Measurements from ENCODE around the gene GPR17.

GPR17 gene

DNA sequence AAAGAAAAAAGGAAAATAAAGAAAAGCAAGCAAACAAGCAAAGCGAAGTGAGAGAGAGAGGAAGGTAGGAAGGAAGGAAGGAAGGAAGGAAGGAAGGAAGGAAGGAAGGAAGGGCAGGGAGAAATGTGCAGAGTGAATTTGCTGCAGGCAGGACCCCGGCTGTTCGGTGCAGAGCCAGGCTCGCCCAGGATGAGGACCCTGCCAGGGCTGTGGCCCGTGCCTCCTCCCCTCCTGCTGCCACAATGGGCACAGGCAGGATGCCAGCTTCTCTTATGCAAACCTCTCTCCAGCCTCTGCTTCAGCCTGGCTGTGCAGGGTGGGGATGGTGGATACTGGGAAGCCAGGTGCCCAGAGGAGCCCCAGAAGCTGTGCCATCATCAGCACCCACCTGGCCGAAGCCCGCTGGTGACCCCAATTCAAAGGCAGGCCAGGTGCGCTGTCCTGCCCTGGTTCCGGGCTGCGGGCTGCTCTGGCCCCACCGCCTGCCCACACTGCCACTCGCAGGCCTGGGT is 3.2 kb downstream of the GPR17 start:
- no peaks in the 10 kb centered on the region for H3K36me3 ChIP-seq (ENCODE audit: low read length)
- no peaks in the 10 kb centered on the region for H3K9me2 ChIP-seq (replicated peaks; ENCODE audit: insufficient read depth, low read length)
- H4K20me1 ChIP-seq (ENCODE audit: low read depth, low read length): no peaks in the 10 kb centered on the region
- H3F3A ChIP-seq (ENCODE audit: insufficient read depth): no peaks in the 10 kb centered on the region
- H3K4me2 ChIP-seq (ENCODE audit: low read depth, low read length, poor library complexity, severe bottlenecking): no peak overlapping the region
- no peak overlapping the region for H3K9ac ChIP-seq (ENCODE audit: low read length)
- H3K9me3 ChIP-seq (ENCODE audit: insufficient read depth, low read length): no peaks in the 10 kb centered on the region
- H3K79me2 ChIP-seq (ENCODE audit: insufficient read depth, low read length): no peaks in the 10 kb centered on the region
- H3K4me3 ChIP-seq (ENCODE audit: insufficient read depth, low read length, poor library complexity, severe bottlenecking): no peak overlapping the region
- H3K27me3 ChIP-seq (ENCODE audit: low read length): no peaks in the 10 kb centered on the region
- H3K27ac ChIP-seq (ENCODE audit: low read depth, low read length): no peak overlapping the region
- TF ChIP-seq EZH2phosphoT487 (conservative IDR thresholded peaks at IDR 0.05; ENCODE audit: low read length): no peak
- TF ChIP-seq, protein P1, sequence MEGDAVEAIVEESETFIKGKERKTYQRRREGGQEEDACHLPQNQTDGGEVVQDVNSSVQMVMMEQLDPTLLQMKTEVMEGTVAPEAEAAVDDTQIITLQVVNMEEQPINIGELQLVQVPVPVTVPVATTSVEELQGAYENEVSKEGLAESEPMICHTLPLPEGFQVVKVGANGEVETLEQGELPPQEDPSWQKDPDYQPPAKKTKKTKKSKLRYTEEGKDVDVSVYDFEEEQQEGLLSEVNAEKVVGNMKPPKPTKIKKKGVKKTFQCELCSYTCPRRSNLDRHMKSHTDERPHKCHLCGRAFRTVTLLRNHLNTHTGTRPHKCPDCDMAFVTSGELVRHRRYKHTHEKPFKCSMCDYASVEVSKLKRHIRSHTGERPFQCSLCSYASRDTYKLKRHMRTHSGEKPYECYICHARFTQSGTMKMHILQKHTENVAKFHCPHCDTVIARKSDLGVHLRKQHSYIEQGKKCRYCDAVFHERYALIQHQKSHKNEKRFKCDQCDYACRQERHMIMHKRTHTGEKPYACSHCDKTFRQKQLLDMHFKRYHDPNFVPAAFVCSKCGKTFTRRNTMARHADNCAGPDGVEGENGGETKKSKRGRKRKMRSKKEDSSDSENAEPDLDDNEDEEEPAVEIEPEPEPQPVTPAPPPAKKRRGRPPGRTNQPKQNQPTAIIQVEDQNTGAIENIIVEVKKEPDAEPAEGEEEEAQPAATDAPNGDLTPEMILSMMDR (IDR thresholded peaks at IDR 0.05; ENCODE audit: insufficient read depth, low read length, poor library complexity, severe bottlenecking): no peak
- H2AFZ ChIP-seq (ENCODE audit: low read depth, low read length, severe bottlenecking): no peak overlapping the region

DNA sequence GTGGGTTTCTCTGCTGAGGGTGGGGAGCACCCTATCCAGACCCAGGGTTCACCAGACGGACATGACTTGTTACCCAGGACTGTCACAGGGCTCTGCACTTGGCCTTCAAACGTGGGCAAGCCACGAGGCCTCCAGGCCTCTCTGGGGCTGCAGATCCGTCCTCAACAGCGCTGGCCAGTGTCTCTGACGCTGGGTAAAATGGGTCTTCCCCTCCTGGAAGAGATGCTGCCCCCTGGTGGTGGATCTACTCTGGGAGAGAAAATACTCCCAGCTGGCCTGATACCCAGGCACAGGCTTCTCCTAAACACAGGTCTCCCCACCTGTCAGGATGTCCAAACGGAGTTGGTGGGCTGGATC is 3.7 kb downstream of the GPR17 start:
- Histone ChIP-seq H3K27ac (ENCODE audit: low read depth, low read length) (no peak overlapping the region), H3K27me3 (ENCODE audit: low read length) (no peaks in the 10 kb centered on the region), H3K9me2 (replicated peaks; ENCODE audit: insufficient read depth, low read length) (no peaks in the 10 kb centered on the region), H3K36me3 (ENCODE audit: low read length) (no peaks in the 10 kb centered on the region), H4K20me1 (ENCODE audit: low read depth, low read length) (no peaks in the 10 kb centered on the region), H3K9me3 (ENCODE audit: insufficient read depth, low read length) (no peaks in the 10 kb centered on the region), H3F3A (ENCODE audit: insufficient read depth) (no peaks in the 10 kb centered on the region), H3K9ac (ENCODE audit: low read length) (no peak overlapping the region), H3K4me3 (ENCODE audit: insufficient read depth, low read length, poor library complexity, severe bottlenecking) (no peak overlapping the region), H2AFZ (ENCODE audit: low read depth, low read length, severe bottlenecking) (no peak overlapping the region), H3K79me2 (ENCODE audit: insufficient read depth, low read length) (no peaks in the 10 kb centered on the region), H3K4me2 (ENCODE audit: low read depth, low read length, poor library complexity, severe bottlenecking) (no peak overlapping the region)
- TF ChIP-seq EZH2phosphoT487 (conservative IDR thresholded peaks at IDR 0.05; ENCODE audit: low read length): no peak
- TF ChIP-seq, protein P1 (IDR thresholded peaks at IDR 0.05; ENCODE audit: insufficient read depth, low read length, poor library complexity, severe bottlenecking): peak; percentile 66

DNA sequence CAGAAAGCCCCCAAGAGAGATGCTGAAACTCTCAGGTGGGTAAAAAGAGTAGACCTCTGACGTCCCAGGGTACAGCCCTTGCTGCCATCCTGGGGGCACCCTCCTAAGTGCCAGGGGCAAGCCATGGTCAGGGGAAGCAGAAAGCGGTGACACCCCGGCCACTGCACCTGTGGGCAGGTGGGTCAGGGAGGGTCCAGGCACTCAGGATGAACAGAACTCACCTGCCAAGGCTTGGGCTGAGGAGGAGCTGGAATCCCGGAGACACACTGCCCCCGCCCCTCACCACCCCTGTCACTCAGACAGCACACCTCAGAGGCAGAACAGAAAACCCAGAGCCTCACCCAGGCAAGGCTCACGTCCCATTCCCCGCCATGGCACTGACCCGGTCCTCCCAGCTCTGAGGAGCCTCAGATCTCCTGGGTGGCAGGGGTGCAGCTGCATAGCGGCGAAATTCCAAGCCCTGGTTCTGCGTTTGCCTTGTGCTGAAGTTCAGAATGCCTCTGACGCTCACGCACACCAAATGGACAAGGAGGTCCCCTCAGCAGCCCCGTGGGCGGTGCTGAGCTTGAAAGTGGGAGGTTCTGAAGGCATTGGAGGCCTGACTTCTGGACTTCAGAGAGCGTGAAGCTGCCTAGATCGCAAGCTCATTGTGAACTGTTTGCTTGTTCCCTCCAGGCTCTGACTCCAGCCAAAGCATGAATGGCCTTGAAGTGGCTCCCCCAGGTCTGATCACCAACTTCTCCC is 4.3 kb downstream of the GPR17 start:
- Histone ChIP-seq H3F3A (ENCODE audit: insufficient read depth) (no peaks in the 10 kb centered on the region), H3K4me3 (ENCODE audit: insufficient read depth, low read length, poor library complexity, severe bottlenecking) (no peak overlapping the region), H2AFZ (ENCODE audit: low read depth, low read length, severe bottlenecking) (no peak overlapping the region), H3K9ac (ENCODE audit: low read length) (no peak overlapping the region), H3K36me3 (ENCODE audit: low read length) (no peaks in the 10 kb centered on the region), H3K27me3 (ENCODE audit: low read length) (no peaks in the 10 kb centered on the region), H3K79me2 (ENCODE audit: insufficient read depth, low read length) (no peaks in the 10 kb centered on the region), H3K9me3 (ENCODE audit: insufficient read depth, low read length) (no peaks in the 10 kb centered on the region), H3K9me2 (replicated peaks; ENCODE audit: insufficient read depth, low read length) (no peaks in the 10 kb centered on the region), H4K20me1 (ENCODE audit: low read depth, low read length) (no peaks in the 10 kb centered on the region), H3K27ac (ENCODE audit: low read depth, low read length) (no peak overlapping the region), H3K4me2 (ENCODE audit: low read depth, low read length, poor library complexity, severe bottlenecking) (no peak overlapping the region)
- no peak for TF ChIP-seq EZH2phosphoT487 (conservative IDR thresholded peaks at IDR 0.05; ENCODE audit: low read length)
- TF ChIP-seq, protein P1 (IDR thresholded peaks at IDR 0.05; ENCODE audit: insufficient read depth, low read length, poor library complexity, severe bottlenecking): peak; percentile 23

All from SU-DHL-6 (cell line).